HL-60 (cell line): ENCODE data around the gene ZFAND5.

Experiments used
- CTCF ChIP-seq: IDR thresholded peaks from one replicate; pipeline ENCODE4 v1.5.1; 2011; ENCODE audit warnings: low read length, control low read depth, inconsistent platforms; ENCODE audit not compliant: insufficient read depth
- GABPA ChIP-seq: IDR thresholded peaks from 2 replicates; pipeline ENCODE4 v1.6.1; 2012; ENCODE audit warnings: low read depth
- POLR2AphosphoS5 ChIP-seq: IDR thresholded peaks from 2 replicates; pipeline ENCODE4 v1.6.1; 2012; ENCODE audit warnings: low read depth
- SPI1 ChIP-seq: IDR thresholded peaks from 2 replicates; pipeline ENCODE4 v1.6.1; 2012; ENCODE audit warnings: low read depth, mild to moderate bottlenecking, borderline replicate concordance

- TF ChIP-seq GABPA (no peak), CTCF (no peak), POLR2AphosphoS5 (no peak), SPI1 (no peak)
These were observed 17.4 kb upstream of the ZFAND5 start for GRCh38 chr9:72382405-72382804.
